ENCODE data around the gene NCKAP5.

DNA sequence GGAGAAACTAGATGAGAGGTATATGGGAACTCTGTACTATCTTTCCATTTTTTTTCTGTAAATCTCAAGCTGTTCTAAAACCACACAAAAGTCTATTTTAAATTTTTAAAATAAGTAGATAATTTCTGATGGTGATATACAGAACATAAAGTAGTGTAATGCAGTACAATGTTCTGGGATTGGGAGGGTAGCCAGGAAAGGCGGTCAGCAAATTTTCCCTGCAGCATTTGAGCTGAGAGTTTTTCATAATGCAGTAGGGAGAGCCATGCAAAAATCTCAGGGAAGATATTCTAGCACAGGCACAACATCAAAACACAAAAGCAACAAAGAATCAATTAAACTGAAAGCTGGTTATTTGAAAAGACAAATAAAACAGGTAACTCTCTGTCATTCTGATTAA lies 141.5 kb downstream of the NCKAP5 start:
- TF ChIP-seq, protein P1, sequence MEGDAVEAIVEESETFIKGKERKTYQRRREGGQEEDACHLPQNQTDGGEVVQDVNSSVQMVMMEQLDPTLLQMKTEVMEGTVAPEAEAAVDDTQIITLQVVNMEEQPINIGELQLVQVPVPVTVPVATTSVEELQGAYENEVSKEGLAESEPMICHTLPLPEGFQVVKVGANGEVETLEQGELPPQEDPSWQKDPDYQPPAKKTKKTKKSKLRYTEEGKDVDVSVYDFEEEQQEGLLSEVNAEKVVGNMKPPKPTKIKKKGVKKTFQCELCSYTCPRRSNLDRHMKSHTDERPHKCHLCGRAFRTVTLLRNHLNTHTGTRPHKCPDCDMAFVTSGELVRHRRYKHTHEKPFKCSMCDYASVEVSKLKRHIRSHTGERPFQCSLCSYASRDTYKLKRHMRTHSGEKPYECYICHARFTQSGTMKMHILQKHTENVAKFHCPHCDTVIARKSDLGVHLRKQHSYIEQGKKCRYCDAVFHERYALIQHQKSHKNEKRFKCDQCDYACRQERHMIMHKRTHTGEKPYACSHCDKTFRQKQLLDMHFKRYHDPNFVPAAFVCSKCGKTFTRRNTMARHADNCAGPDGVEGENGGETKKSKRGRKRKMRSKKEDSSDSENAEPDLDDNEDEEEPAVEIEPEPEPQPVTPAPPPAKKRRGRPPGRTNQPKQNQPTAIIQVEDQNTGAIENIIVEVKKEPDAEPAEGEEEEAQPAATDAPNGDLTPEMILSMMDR (IDR thresholded peaks at IDR 0.05; ENCODE audit: insufficient read depth, low read length): no peak
- TF ChIP-seq GABPA (IDR thresholded peaks at IDR 0.05; ENCODE audit: low read depth) (no peak), SPI1 (IDR thresholded peaks at IDR 0.05; ENCODE audit: borderline replicate concordance, low read depth) (no peak)
- TF ChIP-seq, protein P2, sequence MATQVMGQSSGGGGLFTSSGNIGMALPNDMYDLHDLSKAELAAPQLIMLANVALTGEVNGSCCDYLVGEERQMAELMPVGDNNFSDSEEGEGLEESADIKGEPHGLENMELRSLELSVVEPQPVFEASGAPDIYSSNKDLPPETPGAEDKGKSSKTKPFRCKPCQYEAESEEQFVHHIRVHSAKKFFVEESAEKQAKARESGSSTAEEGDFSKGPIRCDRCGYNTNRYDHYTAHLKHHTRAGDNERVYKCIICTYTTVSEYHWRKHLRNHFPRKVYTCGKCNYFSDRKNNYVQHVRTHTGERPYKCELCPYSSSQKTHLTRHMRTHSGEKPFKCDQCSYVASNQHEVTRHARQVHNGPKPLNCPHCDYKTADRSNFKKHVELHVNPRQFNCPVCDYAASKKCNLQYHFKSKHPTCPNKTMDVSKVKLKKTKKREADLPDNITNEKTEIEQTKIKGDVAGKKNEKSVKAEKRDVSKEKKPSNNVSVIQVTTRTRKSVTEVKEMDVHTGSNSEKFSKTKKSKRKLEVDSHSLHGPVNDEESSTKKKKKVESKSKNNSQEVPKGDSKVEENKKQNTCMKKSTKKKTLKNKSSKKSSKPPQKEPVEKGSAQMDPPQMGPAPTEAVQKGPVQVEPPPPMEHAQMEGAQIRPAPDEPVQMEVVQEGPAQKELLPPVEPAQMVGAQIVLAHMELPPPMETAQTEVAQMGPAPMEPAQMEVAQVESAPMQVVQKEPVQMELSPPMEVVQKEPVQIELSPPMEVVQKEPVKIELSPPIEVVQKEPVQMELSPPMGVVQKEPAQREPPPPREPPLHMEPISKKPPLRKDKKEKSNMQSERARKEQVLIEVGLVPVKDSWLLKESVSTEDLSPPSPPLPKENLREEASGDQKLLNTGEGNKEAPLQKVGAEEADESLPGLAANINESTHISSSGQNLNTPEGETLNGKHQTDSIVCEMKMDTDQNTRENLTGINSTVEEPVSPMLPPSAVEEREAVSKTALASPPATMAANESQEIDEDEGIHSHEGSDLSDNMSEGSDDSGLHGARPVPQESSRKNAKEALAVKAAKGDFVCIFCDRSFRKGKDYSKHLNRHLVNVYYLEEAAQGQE (IDR thresholded peaks at IDR 0.05; ENCODE audit: insufficient replicate concordance, low read depth): no peak

All from HL-60 (cell line).